HG03575 (cell line): ENCODE measurements around the gene MSX2.

Experiments
- ATAC-seq: cut with Tn5 transposase; IDR thresholded peaks from one replicate; pipeline ENCODE4 v1.9.1; 2021; ENCODE audit not compliant: unreplicated experiment, insufficient number of reproducible peaks, low FRiP score; ENCODE audit errors: extremely low read depth

MSX2 gene

DNA sequence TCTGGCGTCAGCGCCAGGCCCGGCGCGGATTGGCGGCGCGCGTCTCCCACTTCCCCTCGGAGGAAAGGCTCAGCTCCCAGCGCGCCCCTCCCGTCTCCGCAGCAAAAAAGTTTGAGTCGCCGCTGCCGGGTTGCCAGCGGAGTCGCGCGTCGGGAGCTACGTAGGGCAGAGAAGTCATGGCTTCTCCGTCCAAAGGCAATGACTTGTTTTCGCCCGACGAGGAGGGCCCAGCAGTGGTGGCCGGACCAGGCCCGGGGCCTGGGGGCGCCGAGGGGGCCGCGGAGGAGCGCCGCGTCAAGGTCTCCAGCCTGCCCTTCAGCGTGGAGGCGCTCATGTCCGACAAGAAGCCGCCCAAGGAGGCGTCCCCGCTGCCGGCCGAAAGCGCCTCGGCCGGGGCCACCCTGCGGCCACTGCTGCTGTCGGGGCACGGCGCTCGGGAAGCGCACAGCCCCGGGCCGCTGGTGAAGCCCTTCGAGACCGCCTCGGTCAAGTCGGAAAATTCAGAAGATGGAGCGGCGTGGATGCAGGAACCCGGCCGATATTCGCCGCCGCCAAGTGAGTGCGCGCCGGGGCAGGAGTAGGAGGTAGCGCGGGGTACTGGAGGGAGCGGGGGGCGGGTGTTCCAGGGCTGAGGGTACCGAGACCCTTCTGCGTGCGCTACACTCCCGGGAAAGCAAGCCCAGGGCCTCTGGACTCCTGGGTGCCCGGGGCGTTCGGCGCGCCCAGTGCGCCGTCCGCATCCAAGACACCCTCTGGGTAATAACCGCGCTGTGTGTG lies at the start of gene MSX2:
MSX2 (plus strand) TSS at position 99 of the 777 bp plus-strand sequence; CDS start at position 177, 78 bp downstream.
- ATAC-seq, result no peak

GRCh38 chr5:174675110-174675509 lies 49.3 kb upstream of the MSX2 start:
- no peak for ATAC-seq

DNA sequence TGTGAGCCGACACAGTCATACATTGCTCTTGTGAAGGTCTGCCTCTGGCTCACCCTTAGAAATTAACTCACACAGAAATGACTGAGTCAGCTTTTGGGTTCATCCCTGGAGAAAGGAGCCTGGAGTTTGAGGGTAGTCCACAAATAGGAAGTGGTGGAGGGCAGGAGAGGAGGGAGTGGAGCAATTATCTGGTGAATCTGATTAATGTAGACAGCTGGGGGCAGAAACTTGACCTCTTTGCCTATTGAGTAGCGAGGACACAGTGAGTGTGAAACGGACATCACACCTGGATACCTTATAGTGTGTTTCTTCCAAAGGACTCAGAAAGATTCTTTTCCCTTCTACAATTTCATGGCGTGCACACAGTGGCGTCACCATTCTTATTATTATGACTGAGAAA lies 48.5 kb upstream of the MSX2 start:
- ATAC-seq, result no peak

DNA sequence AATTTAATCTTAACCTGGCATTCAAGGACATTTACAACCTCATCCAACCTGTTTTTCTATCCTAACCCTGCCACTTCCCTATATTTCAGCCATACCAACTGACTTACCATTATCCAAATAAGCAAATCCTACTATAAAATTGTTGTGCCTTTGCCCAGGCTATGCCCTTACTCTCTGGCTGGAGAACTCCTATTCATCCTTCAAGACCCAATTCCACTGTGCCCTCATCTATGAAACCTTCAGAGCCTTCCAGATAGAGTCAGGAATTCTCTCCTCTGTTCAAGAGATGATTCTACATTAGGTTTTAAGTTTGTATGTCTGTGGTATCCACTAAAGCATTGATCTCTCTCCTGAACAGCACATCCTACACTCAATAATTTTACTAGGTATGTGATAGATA lies 46.3 kb upstream of the MSX2 start:
- no peak for ATAC-seq

GRCh38 chr5:174680901-174681565 lies 43.3 kb upstream of the MSX2 start:
- ATAC-seq, result no peak

- ATAC-seq, result no peak
These were observed 36.9 kb upstream of the MSX2 start for GRCh38 chr5:174687503-174687902.

DNA sequence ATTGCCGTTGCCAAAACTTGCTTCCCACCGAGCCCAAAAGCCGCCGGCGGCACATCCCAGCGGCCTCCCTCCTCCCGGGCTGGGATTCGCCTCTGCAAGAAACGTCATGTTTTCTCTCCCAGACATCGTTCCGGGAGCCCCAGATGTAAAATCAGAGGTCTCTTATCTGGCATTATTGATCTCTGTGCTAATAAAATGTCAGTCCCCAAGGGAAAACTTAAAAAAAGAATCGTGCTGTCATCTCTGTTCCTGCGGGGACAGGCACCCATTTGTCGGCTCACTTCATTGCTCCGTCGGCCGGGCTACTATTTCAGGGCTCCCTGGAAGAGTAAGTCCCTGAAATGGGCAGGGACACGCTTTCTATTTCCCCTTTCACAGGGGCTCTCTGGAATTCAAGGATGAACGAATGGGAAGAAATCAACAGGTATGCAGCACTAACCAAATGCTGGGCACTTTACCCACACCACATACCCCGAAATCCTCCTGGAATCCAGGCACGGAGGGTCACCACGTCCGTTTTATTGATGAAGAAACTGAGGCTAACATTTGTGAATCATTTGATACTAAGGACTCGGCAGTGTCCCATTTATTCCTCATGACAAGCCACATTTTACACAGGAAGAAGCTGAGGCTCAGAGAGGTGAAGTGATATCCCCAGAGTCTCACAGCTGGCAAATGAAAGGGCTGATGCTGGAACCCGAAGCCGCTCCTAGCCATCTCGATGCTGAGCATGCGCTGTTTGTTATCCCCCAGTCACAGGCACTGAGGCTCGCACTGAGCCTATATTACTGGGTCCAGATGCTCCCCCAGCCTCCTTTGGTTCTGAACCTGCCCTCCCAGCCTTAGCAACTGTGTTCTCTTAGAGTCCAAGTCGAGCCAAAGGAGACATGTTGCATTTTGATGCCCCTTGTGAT lies 35.7 kb upstream of the MSX2 start:
- no peak for ATAC-seq

- ATAC-seq, result no peak
These were observed 34.1 kb upstream of the MSX2 start for GRCh38 chr5:174690271-174690670.

DNA sequence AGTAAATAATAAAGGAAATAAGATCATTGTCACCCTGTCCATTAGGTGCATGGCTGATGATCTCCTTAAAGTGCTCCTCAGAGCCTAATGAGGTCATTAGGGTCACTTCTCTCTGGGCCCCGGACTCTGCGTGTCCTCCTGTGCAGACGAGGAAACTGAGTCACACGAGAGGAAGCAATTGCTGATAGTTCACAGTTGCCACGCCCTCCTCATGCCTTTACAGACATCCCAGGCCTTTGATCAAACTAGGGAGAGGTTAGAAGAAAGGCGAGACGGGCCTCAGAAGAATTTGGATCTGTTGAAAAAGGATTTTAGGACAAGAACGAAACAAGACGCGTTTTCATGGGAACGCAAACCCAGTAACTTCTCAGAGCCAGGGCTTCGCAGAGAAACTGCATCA lies 32.0 kb upstream of the MSX2 start:
- ATAC-seq, result no peak

GRCh38 chr5:174692982-174693422 lies 31.4 kb upstream of the MSX2 start:
- no peak for ATAC-seq

DNA sequence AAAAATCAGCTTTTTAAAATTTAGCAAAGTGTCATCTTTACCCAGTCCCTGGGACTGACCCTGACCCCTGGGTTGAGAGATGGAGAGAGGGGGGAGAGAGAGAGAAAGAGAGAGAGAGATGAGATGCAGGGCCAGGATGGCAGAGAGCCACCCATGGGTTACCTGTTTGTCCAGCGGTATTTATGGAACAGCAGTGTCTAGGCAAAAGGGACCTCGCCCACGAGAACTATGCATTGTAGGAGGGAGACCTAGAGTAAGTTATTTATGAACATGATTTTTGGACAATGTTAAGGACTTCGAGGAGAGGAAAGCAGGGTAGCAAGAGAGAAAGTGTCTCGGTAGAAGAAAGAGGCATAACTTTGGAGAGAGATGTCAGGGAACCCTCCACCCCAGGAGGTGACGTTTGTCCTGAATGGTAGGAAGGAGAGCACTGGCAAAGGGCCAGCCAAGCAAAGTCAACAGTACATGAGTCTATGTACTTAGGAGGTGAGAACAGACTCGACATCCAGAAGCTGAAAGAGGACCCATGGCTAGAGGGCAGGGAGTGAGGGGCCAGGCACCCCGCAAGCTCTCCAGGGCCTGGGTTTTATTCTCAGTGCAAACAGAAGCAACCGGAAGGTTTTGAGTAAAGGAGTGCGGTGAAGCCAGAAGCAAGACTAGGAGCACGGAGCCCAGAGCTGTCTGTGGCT lies 30.5 kb upstream of the MSX2 start:
- ATAC-seq, result no peak

DNA sequence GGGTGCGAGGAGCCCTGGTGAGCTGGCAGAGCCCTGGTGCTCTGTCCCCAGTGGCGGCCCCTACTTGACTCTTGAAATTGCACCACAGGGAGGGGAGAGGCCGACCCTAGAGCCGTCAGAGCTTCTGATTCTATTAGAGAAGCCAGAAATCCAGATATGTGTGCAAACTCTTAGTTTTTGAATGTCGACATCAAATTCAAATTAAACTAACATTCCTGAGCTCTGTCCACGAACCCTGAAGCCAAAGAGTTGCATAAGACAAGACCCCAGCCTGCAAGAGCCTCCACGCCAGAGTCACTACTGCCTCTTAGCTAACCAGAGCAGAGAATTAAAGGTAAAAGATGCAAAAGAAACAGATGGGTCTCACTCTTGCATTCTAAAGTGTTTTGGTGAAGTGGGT lies 29.8 kb upstream of the MSX2 start:
- ATAC-seq, result no peak

GRCh38 chr5:174698156-174698555 lies 26.2 kb upstream of the MSX2 start:
- ATAC-seq, result no peak

- ATAC-seq, result no peak
These were observed 25.3 kb upstream of the MSX2 start for GRCh38 chr5:174699131-174699530.

DNA sequence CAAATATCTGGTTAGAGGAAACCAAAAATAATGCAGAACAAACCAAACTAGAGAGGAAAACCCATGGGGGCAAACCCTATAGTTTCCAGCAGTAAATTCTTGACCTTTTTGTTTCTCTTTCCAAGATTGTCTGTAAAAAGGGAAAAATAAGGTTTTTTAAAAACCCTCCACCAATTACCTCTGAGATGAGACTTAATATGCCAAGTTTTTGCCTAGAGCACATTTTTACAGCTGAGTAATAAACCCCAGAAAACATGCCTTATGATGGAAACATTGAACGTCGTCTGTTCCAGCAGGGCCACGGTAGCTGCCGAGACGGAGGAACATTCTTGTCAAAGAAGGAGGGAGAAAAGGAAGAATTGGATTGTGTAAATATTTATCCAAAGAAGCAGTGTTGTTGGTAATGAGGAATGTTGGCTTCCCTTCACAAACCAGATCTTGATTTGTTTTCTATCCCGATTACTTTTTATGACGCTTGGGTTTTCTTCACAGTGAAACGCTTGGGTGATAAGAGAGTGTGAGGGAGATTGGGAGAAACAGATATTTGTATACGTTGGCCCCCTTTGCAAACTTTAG lies 17.3 kb upstream of the MSX2 start:
- ATAC-seq, result no peak

GRCh38 chr5:174707671-174708070 lies 16.7 kb upstream of the MSX2 start:
- no peak for ATAC-seq

- no peak for ATAC-seq
These were observed 15.7 kb upstream of the MSX2 start for GRCh38 chr5:174708476-174709207.

GRCh38 chr5:174714751-174715150 lies 9.6 kb upstream of the MSX2 start:
- ATAC-seq, result no peak
